Heart left ventricle (tissue), 16 donors: ENCODE data around the gene ANTKMT. TPM values are rescaled to one million over a fixed set of nuclear protein-coding genes. Genes with fewer than 3 reads are reported as not detected.

Source experiments
- ATAC-seq, 4 donors: fragments of 200-7000 bp; cut with Tn5 transposase; one replicate each; pipeline ENCODE4 v1.9.1; 2020 to 2022; ENCODE audit warnings: moderate library complexity in 4 of 4, mild to moderate bottlenecking in 3 of 4, moderate number of reproducible peaks in 1 of 4
- DNase-seq, 5 donors: peaks; one replicate each; pipeline ENCODE4 v3.0.0-alpha.2; 2020
- H3K27ac ChIP-seq, 12 donors: fragments of 200-600 bp; sonication (generic) in 4 of 12; one replicate each; pipeline versions ENCODE4 v1.5.0 to v1.8.0; 2016 to 2022; ENCODE audit warnings: mild to moderate bottlenecking in 2 of 12
- H3K27me3 ChIP-seq, 9 donors: fragments of 200-600 bp; sonication (generic) in 2 of 9; one replicate each; pipeline versions ENCODE4 v1.5.1 to v1.8.0; 2016 to 2022; ENCODE audit warnings: mild to moderate bottlenecking in 3 of 9
- H3K36me3 ChIP-seq, 9 donors: fragments of 200-600 bp; sonication (generic) in 2 of 9; one replicate each; pipeline versions ENCODE4 v1.5.0 to v1.8.0; 2018 to 2022; ENCODE audit warnings: mild to moderate bottlenecking in 2 of 9
- H3K4me1 ChIP-seq, 12 donors: fragments of 200-600 bp; sonication (generic) in 4 of 12; one replicate each; pipeline versions ENCODE4 v1.5.0 to v1.8.0; 2016 to 2022; ENCODE audit warnings: mild to moderate bottlenecking in 3 of 12
- H3K4me3 ChIP-seq, 12 donors: fragments of 200-600 bp; sonication (generic) in 4 of 12; one replicate each; pipeline versions ENCODE4 v1.5.0 to v1.8.0; 2017 to 2022; ENCODE audit warnings: mild to moderate bottlenecking in 9 of 12, moderate library complexity in 4 of 12
- H3K9me3 ChIP-seq, 12 donors: fragments of 200-600 bp; sonication (generic) in 4 of 12; one replicate each; pipeline versions ENCODE4 v1.5.0 to v1.8.0; 2016 to 2022; ENCODE audit warnings: mild to moderate bottlenecking in 1 of 12
- POLR2A ChIP-seq, 2 donors: fragments of 450-650 bp; IDR thresholded peaks; one replicate each; pipeline ENCODE4 v1.6.1; 2017; ENCODE audit warnings: antibody characterized with exemption in 2 of 2, mild to moderate bottlenecking in 2 of 2, moderate library complexity in 2 of 2
- WGBS, 4 donors: extraction: QIAGEN DNeasy Blood & Tissue Kit in 2 of 4; methylation state at CpG; one replicate each; pipeline versions ENCODE4 v1.1.5 to v1.1.7; 2013 to 2018; 5-methylcytosine and 5-hydroxymethylcytosine counted together
- intact Hi-C, 10 donors: fragments of 100-400 bp; cut with DNase I; formaldehyde crosslinking; loops; one replicate each; pipeline versions ENCODE4 v1.11.1 to v1.14.2; 2022
- polyA plus RNA-seq, 2 donors: library from polyadenylated mRNA; stranded (reverse); fragments of 200-250 nt; gene quantifications; one replicate each; pipeline ENCODE4 v1.2.3, GENCODE V29; 2013
- total RNA-seq, 9 donors: library from RNA; depleted of rRNA in 2 of 9; stranded (reverse); fragments of >200 nt in 2 of 9; fragmentation: NEBNext Ultra II Directional in 3 of 9; extraction: Animal tissue kit (Norgen Biotek cat#: 25700) in 3 of 9; gene quantifications; one replicate each; pipeline versions ENCODE4 v1.1.0 to v1.2.4, GENCODE V29; 2016 to 2023
- TF ChIP-seq, protein P1 (sequence below), 12 donors: fragments of 200-600 bp; sonication (generic) in 4 of 12; IDR thresholded peaks; one replicate each; pipeline versions ENCODE4 v1.5.0 to v1.8.0; 2018 to 2022; ENCODE audit warnings: antibody characterized with exemption in 12 of 12, mild to moderate bottlenecking in 5 of 12
- donor health status: ischemic (EF 13 %, LVEDD 7.1; RV severe dilation, severe dysfunction).
- donor health status: healthy with polysubstance abuse.
- donor health status: DM: no; HTN: yes; CAD: no.
- donor health status: DM: no; HTN: no; CAD: no.
- donor health status: ischemic (EF 25% LVEDD 6.9; RV normal size, moderate dysfunction).
- donor health status: ischemic (EF 25% LVEDD 5.7; RV mildly dilated, moderate dysfunction).
- donor health status: healthy.
- donor health status: DM: yes; HTN: yes; CAD: no.
- donor health status: ischemic (EF 35%, LVEDD 5.7; RV mildly dilated, moderate dysfunction).
- donor health status: nonischemic (EF 11% LVEDD 7.7; RV severe dilation, severe dysfunction).
- donor health status: DM: yes; HTN: yes; CAD: no.
- donor health status: PGD.
- donor health status: ischemic (EF 29% LVEDD 5.4; RV normal size, mild dysfunction).
- donor health status: nonischemic (EF 23%, LVEDD 6.1; RV moderate dilation, normal function).

Gene ANTKMT
- total and polyA plus RNA-seq, 11 donors, result 22.9 to 48.6 (median 36.0) TPM

DNA sequence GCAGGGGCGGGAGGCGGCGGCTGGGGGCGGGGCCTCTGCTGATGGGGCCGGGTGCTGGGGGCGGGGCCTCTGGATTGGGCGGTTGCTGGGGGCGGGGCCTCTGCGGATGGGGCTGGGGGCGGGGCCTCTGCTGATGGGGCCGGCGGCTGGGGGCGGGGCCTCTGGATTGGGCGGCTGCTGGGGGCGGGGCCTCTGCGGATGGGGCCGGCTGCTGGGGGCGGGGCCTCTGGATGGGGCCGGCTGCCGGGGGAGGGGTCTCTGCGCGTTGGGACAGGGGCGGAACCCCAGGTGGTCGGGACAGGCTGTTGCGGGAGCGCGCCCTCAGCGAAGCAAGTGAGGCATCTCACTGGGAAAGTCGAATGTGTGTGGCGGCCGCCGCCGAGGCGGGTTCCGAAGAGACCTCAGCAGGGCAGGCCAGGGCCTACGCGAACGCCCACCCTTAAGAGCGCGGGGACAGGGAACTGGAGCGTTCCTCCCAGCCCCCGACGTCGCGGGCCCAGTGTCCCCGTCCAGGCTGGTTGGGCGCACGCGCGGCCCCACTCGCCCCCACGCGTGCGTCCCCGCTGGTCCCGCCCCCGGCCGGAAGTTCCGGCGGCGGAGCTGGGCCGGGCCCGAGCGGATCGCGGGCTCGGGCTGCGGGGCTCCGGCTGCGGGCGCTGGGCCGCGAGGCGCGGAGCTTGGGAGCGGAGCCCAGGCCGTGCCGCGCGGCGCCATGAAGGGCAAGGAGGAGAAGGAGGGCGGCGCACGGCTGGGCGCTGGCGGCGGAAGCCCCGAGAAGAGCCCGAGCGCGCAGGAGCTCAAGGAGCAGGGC lies 40.9 kb upstream of the ANTKMT start, which contains the start of gene STUB1:
TSS of gene STUB1 (plus strand) at position 597 of the 811 bp plus-strand sequence. CDS start at position 713, 116 bp downstream.
- ATAC-seq, result peak; percentile 44 to 70 (median 68)
- Histone ChIP-seq H3K9me3 (no peaks in the 10 kb centered on the region), H3K4me1 (peaks cover 13 to 62% (median 45%) of the 10 kb centered on the region in 12 donors), H3K36me3 (peaks cover 0 to 23% (median 19%) of the 10 kb centered on the region in 9 donors), H3K4me3 (peak within 1 kb of the TSS; percentile 61 to 100 (median 78)), H3K27ac (peak within 1 kb of the TSS; percentile 92 to 99 (median 96)), H3K27me3 (no peaks in the 10 kb centered on the region)
- peak; percentile 90 to 93 (median 90) for DNase-seq
- 1 to 2% (median 1%) methylated on average over 21 to 91 of the region's 91 CpGs for WGBS, 4 donors
- intact Hi-C loops, result no loop called here
- peak; percentile 60 to 80 for TF ChIP-seq POLR2A (IDR thresholded peaks at IDR 0.05)
- TF ChIP-seq, protein P1, sequence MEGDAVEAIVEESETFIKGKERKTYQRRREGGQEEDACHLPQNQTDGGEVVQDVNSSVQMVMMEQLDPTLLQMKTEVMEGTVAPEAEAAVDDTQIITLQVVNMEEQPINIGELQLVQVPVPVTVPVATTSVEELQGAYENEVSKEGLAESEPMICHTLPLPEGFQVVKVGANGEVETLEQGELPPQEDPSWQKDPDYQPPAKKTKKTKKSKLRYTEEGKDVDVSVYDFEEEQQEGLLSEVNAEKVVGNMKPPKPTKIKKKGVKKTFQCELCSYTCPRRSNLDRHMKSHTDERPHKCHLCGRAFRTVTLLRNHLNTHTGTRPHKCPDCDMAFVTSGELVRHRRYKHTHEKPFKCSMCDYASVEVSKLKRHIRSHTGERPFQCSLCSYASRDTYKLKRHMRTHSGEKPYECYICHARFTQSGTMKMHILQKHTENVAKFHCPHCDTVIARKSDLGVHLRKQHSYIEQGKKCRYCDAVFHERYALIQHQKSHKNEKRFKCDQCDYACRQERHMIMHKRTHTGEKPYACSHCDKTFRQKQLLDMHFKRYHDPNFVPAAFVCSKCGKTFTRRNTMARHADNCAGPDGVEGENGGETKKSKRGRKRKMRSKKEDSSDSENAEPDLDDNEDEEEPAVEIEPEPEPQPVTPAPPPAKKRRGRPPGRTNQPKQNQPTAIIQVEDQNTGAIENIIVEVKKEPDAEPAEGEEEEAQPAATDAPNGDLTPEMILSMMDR (IDR thresholded peaks at IDR 0.05), result no peak

DNA sequence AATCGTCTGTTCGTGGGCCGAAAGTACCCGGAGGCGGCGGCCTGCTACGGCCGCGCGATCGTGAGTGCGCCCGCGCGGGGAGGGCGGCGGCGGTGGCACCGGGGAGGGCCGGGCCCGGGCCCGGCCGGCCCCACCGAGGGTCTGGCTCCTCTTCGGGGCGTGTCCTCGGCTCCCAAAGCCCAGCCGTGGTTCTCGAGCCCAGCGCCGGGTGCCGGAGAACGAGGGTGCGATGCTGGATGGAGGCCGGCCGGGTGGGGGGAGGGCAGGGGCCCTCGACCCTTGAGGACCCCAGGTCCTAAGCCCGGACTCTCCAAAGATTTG lies 40.4 kb upstream of the ANTKMT start:
- intact Hi-C loops, result no loop called here
- peak overlapping the region; percentile 92 to 99 (median 96) for H3K27ac ChIP-seq
- DNase-seq, result no peak
- 0 to 1% (median 0%) methylated on average over 11 to 38 of the region's 38 CpGs for WGBS, 4 donors
- peak overlapping the region; percentile 61 to 100 (median 78) for H3K4me3 ChIP-seq
- ATAC-seq, result no peak
- peaks cover 14 to 62% (median 48%) of the 10 kb centered on the region in 12 donors for H3K4me1 ChIP-seq
- H3K9me3 ChIP-seq, result no peaks in the 10 kb centered on the region
- H3K27me3 ChIP-seq, result no peaks in the 10 kb centered on the region
- peaks cover 0 to 26% (median 19%) of the 10 kb centered on the region in 9 donors for H3K36me3 ChIP-seq
- TF ChIP-seq POLR2A (IDR thresholded peaks at IDR 0.05), result no peak
- TF ChIP-seq, protein P1 (IDR thresholded peaks at IDR 0.05), result no peak

DNA sequence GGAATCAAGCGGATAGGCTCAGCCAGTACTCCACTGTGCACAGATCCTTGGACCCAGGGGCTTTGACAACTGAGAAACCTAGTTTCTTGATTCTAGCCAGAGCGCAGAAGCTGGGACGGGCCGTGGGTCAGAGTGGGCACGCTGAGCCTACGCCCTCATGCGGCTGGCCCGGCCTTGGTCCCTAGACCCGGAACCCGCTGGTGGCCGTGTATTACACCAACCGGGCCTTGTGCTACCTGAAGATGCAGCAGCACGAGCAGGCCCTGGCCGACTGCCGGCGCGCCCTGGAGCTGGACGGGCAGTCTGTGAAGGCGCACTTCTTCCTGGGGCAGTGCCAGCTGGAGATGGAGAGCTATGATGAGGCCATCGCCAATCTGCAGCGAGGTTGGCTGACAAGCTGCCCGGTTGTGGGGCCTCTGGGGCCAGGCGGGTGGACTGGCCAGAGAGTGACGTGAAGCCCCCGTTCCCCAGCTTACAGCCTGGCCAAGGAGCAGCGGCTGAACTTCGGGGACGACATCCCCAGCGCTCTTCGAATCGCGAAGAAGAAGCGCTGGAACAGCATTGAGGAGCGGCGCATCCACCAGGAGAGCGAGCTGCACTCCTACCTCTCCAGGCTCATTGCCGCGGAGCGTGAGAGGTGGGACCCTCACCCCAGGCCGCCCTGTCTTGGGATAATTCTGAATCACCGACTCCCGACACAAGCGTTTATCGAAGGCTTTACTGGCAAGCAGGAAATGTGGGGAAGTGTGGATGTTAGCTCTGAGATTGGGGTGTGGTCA lies 39.8 kb upstream of the ANTKMT start:
- Histone ChIP-seq H3K4me3 (peak overlapping the region; percentile 61 to 100 (median 78)), H3K4me1 (peaks cover 14 to 64% (median 52%) of the 10 kb centered on the region in 12 donors), H3K27me3 (no peaks in the 10 kb centered on the region), H3K27ac (peak overlapping the region in 11 of 12 donors; percentile 93 to 99 (median 96)), H3K9me3 (no peaks in the 10 kb centered on the region), H3K36me3 (peaks cover 0 to 31% (median 19%) of the 10 kb centered on the region in 9 donors)
- no peak for TF ChIP-seq POLR2A (IDR thresholded peaks at IDR 0.05)
- TF ChIP-seq, protein P1 (IDR thresholded peaks at IDR 0.05), result no peak
- WGBS, 4 donors, result 45 to 58% (median 50%) methylated on average over 32 to 44 of the region's 44 CpGs
- peak in 1 of 5 donors; percentile 68 for DNase-seq
- no peak for ATAC-seq
- intact Hi-C loops, result no loop called here
